ENCODE data around the gene FLT4.

GRCh38 chr5:180665682-180666404 lies 16.4 kb upstream of the FLT4 start:
- TF ChIP-seq, protein P1, sequence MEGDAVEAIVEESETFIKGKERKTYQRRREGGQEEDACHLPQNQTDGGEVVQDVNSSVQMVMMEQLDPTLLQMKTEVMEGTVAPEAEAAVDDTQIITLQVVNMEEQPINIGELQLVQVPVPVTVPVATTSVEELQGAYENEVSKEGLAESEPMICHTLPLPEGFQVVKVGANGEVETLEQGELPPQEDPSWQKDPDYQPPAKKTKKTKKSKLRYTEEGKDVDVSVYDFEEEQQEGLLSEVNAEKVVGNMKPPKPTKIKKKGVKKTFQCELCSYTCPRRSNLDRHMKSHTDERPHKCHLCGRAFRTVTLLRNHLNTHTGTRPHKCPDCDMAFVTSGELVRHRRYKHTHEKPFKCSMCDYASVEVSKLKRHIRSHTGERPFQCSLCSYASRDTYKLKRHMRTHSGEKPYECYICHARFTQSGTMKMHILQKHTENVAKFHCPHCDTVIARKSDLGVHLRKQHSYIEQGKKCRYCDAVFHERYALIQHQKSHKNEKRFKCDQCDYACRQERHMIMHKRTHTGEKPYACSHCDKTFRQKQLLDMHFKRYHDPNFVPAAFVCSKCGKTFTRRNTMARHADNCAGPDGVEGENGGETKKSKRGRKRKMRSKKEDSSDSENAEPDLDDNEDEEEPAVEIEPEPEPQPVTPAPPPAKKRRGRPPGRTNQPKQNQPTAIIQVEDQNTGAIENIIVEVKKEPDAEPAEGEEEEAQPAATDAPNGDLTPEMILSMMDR (IDR thresholded peaks at IDR 0.05) = no peak
- TF ChIP-seq POLR2A (IDR thresholded peaks at IDR 0.05) = no peak
